ENCODE measurements around the gene HYLS1. TPM values are rescaled to one million over a fixed set of nuclear protein-coding genes. Genes with fewer than 3 reads are reported as not detected.

The HYLS1 gene
- total RNA-seq, 1 experiment from 2014 or later = 8.1 TPM

GRCh38 chr11:125925804-125926203 lies 38.3 kb downstream of the HYLS1 start:
- ATAC-seq = no peak
- Mint-ChIP-seq H3K9me3 (no peaks in the 10 kb centered on the region), H3K27ac (no peak overlapping the region), H3K4me1 (peaks cover 8% of the 10 kb centered on the region; the same call in 1 of the 2 replicates), H3K27me3 (ENCODE audit: low read depth) (no peaks in the 10 kb centered on the region), H3K36me3 (no peaks in the 10 kb centered on the region), H3K4me3 (no peak overlapping the region)
- ChIA-PET CTCF (interaction anchor here (0.8 to 2.6 kb wide), 3 partner anchors 16 to 268 kb away, joined by 5 to 11 read pairs (median 6); no protein-coding TSS in a partner anchor), POLR2A (no interaction called here)
- no peak for DNase-seq (ENCODE audit: low spot score)
- no peak for TF ChIP-seq NFE2L1 (CRISPR knock-in tag; IDR thresholded peaks at IDR 0.05)
- TF ChIP-seq ZNF138 (CRISPR knock-in tag; conservative IDR thresholded peaks at IDR 0.05) = no peak
- TF ChIP-seq ESRRA (CRISPR knock-in tag; IDR thresholded peaks at IDR 0.05; ENCODE audit: borderline replicate concordance) = no peak
- no peak for TF ChIP-seq PREB (CRISPR knock-in tag; IDR thresholded peaks at IDR 0.05; ENCODE audit: borderline replicate concordance)
- TF ChIP-seq ZNF263 (CRISPR knock-in tag; IDR thresholded peaks at IDR 0.05; ENCODE audit: low read depth) = no peak
- TF ChIP-seq SOX15 (CRISPR knock-in tag; IDR thresholded peaks at IDR 0.05) = no peak
- TF ChIP-seq RELA (CRISPR knock-in tag; IDR thresholded peaks at IDR 0.05; ENCODE audit: borderline replicate concordance) = no peak
- no peak for TF ChIP-seq AFF4 (CRISPR knock-in tag; IDR thresholded peaks at IDR 0.05; ENCODE audit: borderline replicate concordance)
- TF ChIP-seq SP1 (CRISPR knock-in tag; conservative IDR thresholded peaks at IDR 0.05) = no peak

- DNase-seq (ENCODE audit: low spot score) (no peak), ATAC-seq (no peak)
- Mint-ChIP-seq H3K36me3 (no peaks in the 10 kb centered on the region), H3K4me1 (peaks cover 12% of the 10 kb centered on the region), H3K4me3 (no peak overlapping the region), H3K27me3 (ENCODE audit: low read depth) (no peaks in the 10 kb centered on the region), H3K27ac (no peak overlapping the region), H3K9me3 (no peaks in the 10 kb centered on the region)
- ChIA-PET POLR2A (no interaction called here), CTCF (no interaction called here)
- TF ChIP-seq RELA (CRISPR knock-in tag; IDR thresholded peaks at IDR 0.05; ENCODE audit: borderline replicate concordance) (no peak), IRF2 (CRISPR knock-in tag; IDR thresholded peaks at IDR 0.05; ENCODE audit: borderline replicate concordance, low read depth) (no peak), GTF2I (CRISPR knock-in tag; conservative IDR thresholded peaks at IDR 0.05) (no peak), MAX (CRISPR knock-in tag; IDR thresholded peaks at IDR 0.05) (no peak), JAZF1 (CRISPR knock-in tag; IDR thresholded peaks at IDR 0.05) (no peak)
Observed at GRCh38 chr11:125926682-125927081, 39.2 kb downstream of the HYLS1 start.

- no peaks in the 10 kb centered on the region for H3K27me3 Mint-ChIP-seq (ENCODE audit: low read depth)
- ChIA-PET CTCF (interaction anchor here (0.5 to 1.4 kb wide), 3 partner anchors 12 to 43 kb away, joined by 3 to 5 read pairs (median 3); no protein-coding TSS in a partner anchor), POLR2A (no interaction called here)
- no peak; the same call in 1 of the 2 replicates for ATAC-seq
- no peak overlapping the region for H3K27ac Mint-ChIP-seq
- H3K9me3 Mint-ChIP-seq = no peaks in the 10 kb centered on the region
- peaks cover 33% of the 10 kb centered on the region for H3K4me1 Mint-ChIP-seq
- H3K36me3 Mint-ChIP-seq = no peaks in the 10 kb centered on the region
- DNase-seq (ENCODE audit: low spot score) = no peak
- no peak overlapping the region for H3K4me3 Mint-ChIP-seq
- no peak for TF ChIP-seq STAT6 (CRISPR knock-in tag; conservative IDR thresholded peaks at IDR 0.05; ENCODE audit: low read depth)
- no peak for TF ChIP-seq SP1 (CRISPR knock-in tag; conservative IDR thresholded peaks at IDR 0.05)
- TF ChIP-seq SMAD3 (CRISPR knock-in tag; IDR thresholded peaks at IDR 0.05; ENCODE audit: borderline replicate concordance) = no peak
- no peak for TF ChIP-seq USF2 (CRISPR knock-in tag; IDR thresholded peaks at IDR 0.05)
- TF ChIP-seq ZSCAN18 (CRISPR knock-in tag; IDR thresholded peaks at IDR 0.05) = no peak
- no peak for TF ChIP-seq CDX4 (CRISPR knock-in tag; IDR thresholded peaks at IDR 0.05; ENCODE audit: borderline replicate concordance)
Observed at GRCh38 chr11:125929445-125930075, 42.1 kb downstream of the HYLS1 start.
